HG02763 (cell line): ENCODE results near the gene CEP72.
"Not testable (repeated sequence)": the region's sequence is repeated elsewhere in the genome, so short reads cannot be mapped to it uniquely, and the experiment has no call there.

ENCODE experiments used
- ATAC-seq: cut with Tn5 transposase; IDR thresholded peaks from one replicate; pipeline ENCODE4 v1.9.1; 2021; ENCODE audit warnings: mild to moderate bottlenecking, moderate library complexity; ENCODE audit not compliant: unreplicated experiment

CEP72 gene

GRCh38 chr5:611731-612486 is at the start of gene CEP72:
Gene CEP72, plus strand, starts transcription at chr5:612340. Its CDS starts 22 bp downstream, at chr5:612362.
- ATAC-seq, result peak; percentile 86

GRCh38 chr5:565782-566440 is 46.2 kb upstream of the CEP72 start:
- no peak for ATAC-seq

GRCh38 chr5:566636-567309 is 45.4 kb upstream of the CEP72 start:
- no peak for ATAC-seq

GRCh38 chr5:567664-568060 is 44.5 kb upstream of the CEP72 start:
- ATAC-seq, result no peak

GRCh38 chr5:568061-568781 is 43.9 kb upstream of the CEP72 start:
- ATAC-seq, result no peak

GRCh38 chr5:568809-569208 is 43.3 kb upstream of the CEP72 start:
- no peak for ATAC-seq

GRCh38 chr5:569358-569867 is 42.7 kb upstream of the CEP72 start:
- ATAC-seq, result no peak

- ATAC-seq, result no peak
These were observed 42.2 kb upstream of the CEP72 start for GRCh38 chr5:569868-570361.

GRCh38 chr5:570446-570845 is 41.7 kb upstream of the CEP72 start:
- ATAC-seq, result no peak

- no peak for ATAC-seq
These were observed 41.3 kb upstream of the CEP72 start for GRCh38 chr5:570886-571285.

GRCh38 chr5:571791-572190 is 40.3 kb upstream of the CEP72 start:
- no peak for ATAC-seq

- no peak for ATAC-seq
These were observed 39.6 kb upstream of the CEP72 start for GRCh38 chr5:572398-573019.

- no peak for ATAC-seq
These were observed 38.9 kb upstream of the CEP72 start for GRCh38 chr5:573206-573605.

- no peak for ATAC-seq
These were observed 38.2 kb upstream of the CEP72 start for GRCh38 chr5:573976-574375.

- ATAC-seq, result no peak
These were observed 37.2 kb upstream of the CEP72 start for GRCh38 chr5:574906-575305.

- ATAC-seq, result no peak
These were observed 36.5 kb upstream of the CEP72 start for GRCh38 chr5:575636-576035.

GRCh38 chr5:577214-577613 is 34.9 kb upstream of the CEP72 start:
- not testable (repeated sequence) for ATAC-seq

GRCh38 chr5:577800-578199 is 34.3 kb upstream of the CEP72 start:
- no peak for ATAC-seq

GRCh38 chr5:579211-579610 is 32.9 kb upstream of the CEP72 start:
- ATAC-seq, result no peak

GRCh38 chr5:579746-580366 is 32.3 kb upstream of the CEP72 start:
- ATAC-seq, result no peak
